Glutamatergic neuron (in vitro differentiated cells): ENCODE results near the gene H1-8. TPM values are rescaled to one million over a fixed set of nuclear protein-coding genes. Genes with fewer than 3 reads are reported as not detected.

Experiments used
- DNase-seq: peaks from one replicate; pipeline ENCODE4 v3.0.0; 2022
- H3K27ac Mint-ChIP-seq: one replicate; pipeline ENCODE4 v1.8.0; 2020; ENCODE audit warnings: mild to moderate bottlenecking, mixed read lengths, inconsistent platforms; ENCODE audit not compliant: unreplicated experiment
- H3K27me3 Mint-ChIP-seq: one replicate; pipeline ENCODE4 v1.8.0; 2020; ENCODE audit warnings: mild to moderate bottlenecking, moderate library complexity, mixed read lengths, inconsistent platforms; ENCODE audit not compliant: unreplicated experiment
- H3K36me3 Mint-ChIP-seq: one replicate; pipeline ENCODE4 v1.8.0; 2020; ENCODE audit warnings: mild to moderate bottlenecking, mixed read lengths, inconsistent platforms; ENCODE audit not compliant: unreplicated experiment
- H3K4me1 Mint-ChIP-seq: one replicate; pipeline ENCODE4 v1.8.0; 2020; ENCODE audit warnings: mild to moderate bottlenecking, low read depth, mixed read lengths, inconsistent platforms; ENCODE audit not compliant: unreplicated experiment
- H3K4me3 Mint-ChIP-seq: one replicate; pipeline ENCODE4 v1.8.0; 2020; ENCODE audit warnings: mild to moderate bottlenecking, mixed read lengths, inconsistent platforms; ENCODE audit not compliant: unreplicated experiment
- H3K9me3 Mint-ChIP-seq: one replicate; pipeline ENCODE4 v1.8.0; 2020; ENCODE audit warnings: mild to moderate bottlenecking, moderate library complexity, mixed read lengths, inconsistent platforms; ENCODE audit not compliant: unreplicated experiment
- CTCF ChIP-seq: fragments of 200-600 bp; sonication (generic); IDR thresholded peaks from one replicate; pipeline ENCODE4 v1.5.0; 2021; ENCODE audit not compliant: partially characterized antibody, unreplicated experiment
- total RNA-seq: library from RNA; stranded (reverse); fragmentation: NEBNext Ultra II Directional; extraction: Animal tissue kit (Norgen Biotek cat#: 25700); gene quantifications from one replicate; pipeline ENCODE4 v1.2.1, GENCODE V29; 2021; ENCODE audit not compliant: unreplicated experiment

The H1-8 gene
- total RNA-seq, 1 donor from 2014 or later: not detected

- no peak for DNase-seq
- H3K9me3 Mint-ChIP-seq: peaks cover 4% of the 10 kb centered on the region
- peaks cover 31% of the 10 kb centered on the region for H3K4me1 Mint-ChIP-seq
- peak overlapping the region; percentile 17 for H3K27ac Mint-ChIP-seq
- H3K27me3 Mint-ChIP-seq: peaks cover 4% of the 10 kb centered on the region
- H3K4me3 Mint-ChIP-seq: peak overlapping the region; percentile 65
- TF ChIP-seq CTCF: no peak
- H3K36me3 Mint-ChIP-seq: no peaks in the 10 kb centered on the region
These were observed 49.0 kb downstream of the H1-8 start for GRCh38 chr3:129591932-129592331.

GRCh38 chr3:129592381-129593131 lies 49.6 kb downstream of the H1-8 start:
- H3K27me3 Mint-ChIP-seq: peaks cover 4% of the 10 kb centered on the region
- H3K36me3 Mint-ChIP-seq: no peaks in the 10 kb centered on the region
- peak overlapping the region; percentile 23 for H3K4me3 Mint-ChIP-seq
- no peak for TF ChIP-seq CTCF
- DNase-seq: peak; percentile 64
- H3K27ac Mint-ChIP-seq: peak overlapping the region; percentile 81
- peaks cover 3% of the 10 kb centered on the region for H3K9me3 Mint-ChIP-seq
- peaks cover 33% of the 10 kb centered on the region for H3K4me1 Mint-ChIP-seq

- peak overlapping the region; percentile 81 for H3K27ac Mint-ChIP-seq
- H3K4me1 Mint-ChIP-seq: peaks cover 37% of the 10 kb centered on the region
- TF ChIP-seq CTCF: no peak
- H3K9me3 Mint-ChIP-seq: peaks cover 1% of the 10 kb centered on the region
- H3K27me3 Mint-ChIP-seq: peaks cover 4% of the 10 kb centered on the region
- peak overlapping the region; percentile 23 for H3K4me3 Mint-ChIP-seq
- no peak for DNase-seq
- no peaks in the 10 kb centered on the region for H3K36me3 Mint-ChIP-seq
These were observed 50.2 kb downstream of the H1-8 start for GRCh38 chr3:129593230-129593594.

- peak overlapping the region; percentile 62 for H3K27ac Mint-ChIP-seq
- H3K36me3 Mint-ChIP-seq: no peaks in the 10 kb centered on the region
- H3K4me1 Mint-ChIP-seq: peaks cover 37% of the 10 kb centered on the region
- peaks cover 4% of the 10 kb centered on the region for H3K27me3 Mint-ChIP-seq
- no peak for TF ChIP-seq CTCF
- H3K4me3 Mint-ChIP-seq: peak overlapping the region; percentile 23
- DNase-seq: peak; percentile 66
- H3K9me3 Mint-ChIP-seq: peaks cover 1% of the 10 kb centered on the region
These were observed 50.8 kb downstream of the H1-8 start for GRCh38 chr3:129593595-129594339.

GRCh38 chr3:129594409-129594808 lies 51.4 kb downstream of the H1-8 start:
- Mint-ChIP-seq H3K4me3 (no peak overlapping the region), H3K27me3 (peaks cover 4% of the 10 kb centered on the region), H3K4me1 (peaks cover 38% of the 10 kb centered on the region), H3K36me3 (no peaks in the 10 kb centered on the region), H3K9me3 (peaks cover 1% of the 10 kb centered on the region), H3K27ac (peak overlapping the region; percentile 62)
- no peak for DNase-seq
- no peak for TF ChIP-seq CTCF
